ENCODE measurements around the gene HEATR5A.
"Not testable (repeated sequence)": the region's sequence is repeated elsewhere in the genome, so short reads cannot be mapped to it uniquely, and the experiment has no call there.

HEATR5A gene

DNA sequence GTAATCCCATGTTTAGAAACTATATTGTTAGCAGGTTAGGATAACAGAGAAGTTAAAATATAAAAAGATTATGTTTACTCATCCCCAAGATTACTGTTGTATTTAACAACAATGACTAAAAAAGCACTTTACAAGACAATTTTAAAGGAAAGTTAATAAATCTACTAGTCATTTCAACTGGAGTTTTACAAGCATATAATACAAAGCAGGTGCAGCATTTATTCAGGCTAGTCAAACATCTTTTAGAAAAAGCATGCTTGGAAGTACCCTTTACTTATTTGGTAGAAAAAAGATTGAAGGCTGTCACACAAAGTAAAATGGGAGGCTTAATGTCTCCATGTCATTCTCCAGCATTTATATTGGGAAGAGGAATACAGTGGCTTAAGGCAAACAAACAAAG lies 80.6 kb downstream of the HEATR5A start:
- DNase-seq (ENCODE audit: low read depth, low spot score): no peak
- H3K27ac ChIP-seq: no peak overlapping the region

DNA sequence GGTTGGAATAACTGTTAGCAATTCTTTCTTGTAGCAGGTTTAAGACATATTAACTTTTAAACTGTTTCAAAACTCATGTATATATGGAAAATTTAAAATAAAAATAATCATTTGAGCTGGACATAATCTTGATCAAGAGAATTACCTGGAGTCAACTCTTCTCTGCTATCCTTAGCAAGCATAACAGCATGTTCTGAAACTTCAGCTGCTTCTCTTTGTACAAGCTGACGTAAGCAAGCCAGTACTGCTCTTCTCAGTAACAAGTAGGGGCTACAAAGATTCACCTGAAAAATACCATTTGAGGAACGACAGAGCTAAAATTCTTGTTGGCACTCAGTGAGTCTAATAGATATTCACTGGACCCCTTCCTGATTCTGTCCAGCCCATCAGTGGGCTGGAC lies 83.0 kb downstream of the HEATR5A start:
- DNase-seq (ENCODE audit: low read depth, low spot score): no peak
- H3K27ac ChIP-seq: peak overlapping the region; percentile 51

DNA sequence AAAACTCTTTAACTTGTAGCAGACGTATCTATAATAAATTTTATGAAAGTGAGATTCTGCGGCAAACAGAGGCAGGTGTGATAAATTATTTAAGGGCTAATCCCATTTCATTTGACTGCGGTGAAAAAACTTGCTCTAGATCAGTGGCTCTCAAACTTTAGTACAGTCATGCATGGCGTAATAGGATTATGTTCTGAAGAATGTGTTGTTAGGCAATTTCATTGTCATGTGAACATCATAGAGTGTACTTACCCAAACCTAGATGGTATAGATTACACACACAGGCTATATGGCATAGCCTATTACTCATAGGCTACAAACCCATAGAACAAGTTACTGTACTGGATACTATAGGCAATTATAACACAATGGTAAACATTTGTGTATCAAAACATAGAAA lies 83.7 kb downstream of the HEATR5A start:
- H3K27ac ChIP-seq: peak overlapping the region; percentile 51
- DNase-seq (ENCODE audit: low read depth, low spot score): peak; percentile 79

DNA sequence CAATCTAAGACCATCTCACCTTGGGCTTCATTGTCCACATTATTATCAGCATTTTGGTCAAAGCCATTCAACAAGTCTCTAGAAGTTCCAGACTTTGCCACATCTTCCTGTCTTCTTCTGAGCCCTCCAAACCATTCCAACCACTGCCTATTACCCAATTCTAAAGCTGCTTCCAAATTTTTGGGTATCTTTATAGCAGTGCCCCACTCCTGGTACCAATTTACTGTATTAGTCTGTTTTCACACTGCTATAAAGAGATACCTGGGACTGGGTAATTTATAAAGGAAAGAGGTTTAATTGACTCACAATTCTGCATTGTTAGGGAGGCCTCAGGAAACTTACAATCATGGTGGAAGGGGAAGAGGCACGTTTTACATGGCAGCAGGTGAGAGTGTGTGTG lies 89.0 kb downstream of the HEATR5A start:
- H3K27ac ChIP-seq: not testable (repeated sequence)

DNA sequence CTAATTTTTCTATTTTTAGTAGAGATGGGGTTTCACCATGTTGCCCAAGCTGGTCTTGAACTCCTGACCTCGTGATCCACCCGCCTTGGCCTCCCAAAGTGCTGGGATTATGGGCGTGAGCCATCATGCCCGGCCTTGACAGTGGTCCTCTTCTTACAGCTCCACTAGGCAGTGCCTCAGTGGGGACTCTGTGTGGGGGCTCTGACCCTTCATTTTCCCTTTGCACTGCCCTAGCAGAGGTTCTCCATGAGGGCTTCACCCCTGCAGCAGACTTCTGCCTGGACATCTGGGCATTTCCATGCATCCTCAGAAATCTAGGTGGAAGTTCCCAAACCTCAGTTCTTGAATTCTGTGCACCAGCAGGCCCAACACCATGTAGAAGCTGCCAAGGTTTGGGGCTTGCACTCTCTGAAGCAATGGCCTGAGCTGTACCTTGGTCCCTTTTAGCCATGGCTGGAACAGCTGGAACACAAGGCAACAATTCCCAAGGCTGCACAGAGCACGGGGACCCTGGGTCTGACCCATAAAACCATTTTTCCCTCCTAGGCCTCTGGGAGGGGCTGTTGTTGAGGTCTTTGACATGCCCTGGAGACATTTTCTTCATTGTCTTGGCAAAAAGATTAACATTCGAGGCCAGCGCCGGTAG lies 90.4 kb downstream of the HEATR5A start:
- not testable (repeated sequence) for DNase-seq (ENCODE audit: low read depth, low spot score); H3K27ac ChIP-seq

More for the DNA sequence above, 89.0 kb downstream of the HEATR5A start:
- DNase-seq (ENCODE audit: low read depth, low spot score): not testable (repeated sequence)

DNA sequence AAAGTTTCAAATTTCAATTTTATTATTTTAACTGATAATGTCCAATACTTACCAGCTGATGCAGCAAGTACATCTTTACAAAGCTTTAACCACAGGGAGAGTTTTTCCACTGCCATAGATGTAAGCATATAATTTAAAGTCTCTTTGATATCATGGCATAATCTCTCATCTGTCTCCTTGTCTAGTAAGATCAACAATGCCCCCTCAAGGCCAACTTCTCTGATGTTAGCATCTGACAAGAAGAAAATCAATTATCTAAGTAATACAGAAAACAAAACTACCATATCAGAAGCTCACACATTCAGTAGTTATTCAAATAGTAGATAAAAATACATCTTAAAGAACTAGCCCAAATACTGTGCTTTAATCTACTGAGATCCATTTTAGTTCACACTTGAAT lies 94.2 kb downstream of the HEATR5A start:
- DNase-seq (ENCODE audit: low read depth, low spot score): no peak
- H3K27ac ChIP-seq: no peak overlapping the region

DNA sequence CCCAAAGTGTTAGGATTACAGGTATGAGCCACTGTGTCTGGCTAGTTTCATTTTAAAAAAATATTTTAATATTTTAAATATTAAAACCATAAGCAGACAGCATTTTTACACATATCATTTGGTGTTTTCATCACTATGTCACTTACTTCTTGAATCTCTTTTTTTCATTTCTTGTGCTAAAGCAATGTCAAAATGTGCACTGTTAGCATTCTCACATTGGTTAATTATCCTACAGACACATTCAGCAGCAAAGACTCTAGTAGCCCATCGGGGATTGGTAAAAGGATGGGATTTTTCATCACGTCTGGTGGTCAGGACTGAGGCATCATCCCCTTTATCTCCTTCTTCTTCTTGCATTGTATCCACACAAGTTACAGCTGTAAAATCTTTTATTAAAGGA lies 96.9 kb downstream of the HEATR5A start:
- DNase-seq (ENCODE audit: low read depth, low spot score): no peak
- H3K27ac ChIP-seq: no peak overlapping the region

DNA sequence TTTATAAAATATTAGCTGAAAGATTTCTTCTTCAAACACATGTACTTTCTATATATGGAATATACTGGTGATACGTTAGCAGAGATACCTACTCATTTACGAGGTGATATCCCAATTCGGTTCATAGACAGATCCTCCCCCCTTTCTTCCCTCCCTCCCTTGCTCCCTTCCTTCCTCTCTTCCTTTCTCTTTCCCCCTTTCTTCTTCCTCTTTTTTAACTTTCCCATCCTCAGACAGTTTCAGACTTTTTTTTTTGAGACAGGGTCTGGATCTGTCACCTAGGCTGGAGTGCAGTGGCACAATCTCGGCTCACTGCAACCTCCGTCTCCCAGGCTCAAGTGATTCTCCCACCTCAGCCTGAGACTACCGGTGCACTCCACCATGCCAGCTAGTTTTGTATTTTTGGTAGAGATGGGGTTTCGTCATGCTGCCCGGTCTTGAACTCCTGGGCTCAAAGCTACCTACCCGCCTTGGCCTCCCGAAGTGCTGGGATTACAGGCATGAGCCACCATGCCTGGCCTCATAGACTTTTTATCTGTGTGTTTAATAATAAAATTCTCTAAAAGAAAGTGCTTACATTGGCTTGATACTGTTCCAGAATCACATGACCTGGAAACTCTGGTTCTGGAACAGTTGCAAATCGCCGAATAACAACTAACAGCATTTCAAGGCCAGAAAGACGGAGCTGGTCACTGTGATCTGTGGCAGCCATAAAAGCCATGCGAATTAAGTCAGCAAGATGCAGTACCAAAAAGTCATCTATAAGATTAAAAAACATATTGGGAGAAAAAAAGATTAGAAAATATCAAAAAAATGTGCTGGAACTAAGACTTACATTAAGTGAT lies 99.2 kb downstream of the HEATR5A start:
- H3K27ac ChIP-seq: no peak overlapping the region
- no peak for DNase-seq (ENCODE audit: low read depth, low spot score)

DNA sequence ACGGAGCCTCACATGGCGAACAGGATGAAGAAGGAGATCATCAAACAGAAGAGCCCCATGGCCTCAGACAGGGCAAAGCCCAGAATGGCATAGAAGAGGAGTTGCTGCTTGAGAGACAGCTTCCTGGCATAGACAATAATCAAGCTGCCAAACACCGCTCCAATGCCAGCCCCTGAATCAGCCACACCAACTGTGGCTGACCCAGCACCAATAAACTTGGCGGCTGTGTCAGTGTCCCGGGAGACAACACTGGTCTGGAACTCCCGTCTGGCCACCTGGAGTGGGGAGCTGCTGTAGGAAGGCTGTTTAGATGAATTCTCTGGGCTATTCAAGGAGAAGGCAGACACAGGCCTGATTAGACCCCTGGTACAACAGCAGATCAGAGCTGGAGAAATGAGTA lies 100.1 kb downstream of the HEATR5A start:
- no peak for DNase-seq (ENCODE audit: low read depth, low spot score)
- H3K27ac ChIP-seq: no peak overlapping the region

DNA sequence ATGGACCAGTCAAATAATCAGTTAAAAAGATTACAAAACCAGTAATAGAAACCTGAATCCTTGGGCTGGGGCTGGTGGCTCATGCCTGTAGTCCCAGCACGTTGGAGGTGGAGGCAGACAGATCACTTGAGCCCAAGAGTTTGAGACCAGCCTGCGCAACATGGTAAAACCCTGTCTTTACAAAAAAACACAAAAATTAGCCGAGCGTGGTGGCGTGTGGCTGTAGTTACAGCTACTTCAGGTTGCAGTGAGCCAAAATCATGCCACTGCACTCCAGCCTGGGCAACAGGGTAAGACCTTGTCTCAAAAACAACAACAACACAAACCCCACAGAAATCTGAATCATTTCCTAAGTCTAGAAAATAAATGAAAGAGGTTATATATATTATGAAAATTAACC lies 100.6 kb downstream of the HEATR5A start:
- no peak for DNase-seq (ENCODE audit: low read depth, low spot score)
- H3K27ac ChIP-seq: no peak overlapping the region

DNA sequence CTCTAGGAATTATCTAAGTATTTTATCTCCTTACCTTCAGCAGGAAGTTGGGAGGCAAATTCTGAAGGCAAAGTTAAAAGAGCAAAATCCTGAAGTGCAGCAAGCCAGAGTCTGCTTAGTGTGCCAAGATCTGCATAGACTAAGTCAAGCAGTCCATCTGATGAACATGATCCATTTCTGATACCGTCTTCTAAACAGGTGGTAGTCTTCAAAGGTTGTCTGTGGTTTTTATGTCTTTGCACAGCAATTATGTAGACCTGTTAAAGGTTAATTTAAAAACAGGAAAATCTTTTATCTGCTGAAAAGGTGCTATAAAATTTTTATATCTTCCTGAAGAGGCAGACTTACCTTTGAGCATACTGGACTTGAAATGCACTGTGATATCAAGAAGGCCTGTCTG lies 107.4 kb downstream of the HEATR5A start:
- DNase-seq (ENCODE audit: low read depth, low spot score): no peak
- no peak overlapping the region for H3K27ac ChIP-seq

DNA sequence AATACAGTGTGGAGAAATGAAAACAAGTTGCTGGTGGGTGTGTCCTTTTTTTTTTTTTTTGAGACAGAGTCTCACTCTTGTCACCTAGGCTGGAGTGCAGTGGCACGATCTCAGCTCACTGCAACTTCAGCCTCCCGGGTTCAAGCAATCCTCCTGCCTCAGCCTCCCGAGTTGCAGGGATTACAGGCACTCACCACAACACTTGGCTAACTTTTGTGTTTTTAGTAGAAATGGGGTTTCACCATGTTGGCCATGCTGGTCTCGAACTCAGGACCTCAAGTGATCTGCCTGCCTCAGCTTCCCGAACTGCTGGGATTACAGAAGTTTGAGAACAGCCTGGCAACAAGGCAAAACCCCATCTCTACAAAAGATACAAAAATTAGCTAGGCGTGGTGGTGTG lies 108.0 kb downstream of the HEATR5A start:
- not testable (repeated sequence) for H3K27ac ChIP-seq; DNase-seq (ENCODE audit: low read depth, low spot score)

DNA sequence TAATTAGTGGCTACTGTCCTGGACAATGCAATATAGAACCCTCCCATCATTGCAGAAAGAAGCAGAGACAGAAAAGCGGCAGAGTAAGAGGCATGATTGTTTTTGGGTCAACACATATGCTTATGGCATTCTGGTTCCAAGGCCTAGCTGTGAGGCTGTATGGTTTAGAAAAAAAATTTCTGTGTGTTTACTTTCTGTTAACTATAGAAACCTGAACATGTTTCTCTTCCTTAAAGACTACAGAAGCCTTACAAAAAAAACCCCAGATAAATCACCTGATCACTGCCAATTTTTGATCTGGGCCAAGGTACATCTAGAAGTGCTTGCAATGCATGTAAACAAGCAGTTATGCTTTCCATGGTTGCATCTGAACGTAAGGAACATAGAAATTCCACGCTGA lies 112.7 kb downstream of the HEATR5A start:
- DNase-seq (ENCODE audit: low read depth, low spot score): no peak
- H3K27ac ChIP-seq: no peak overlapping the region

DNA sequence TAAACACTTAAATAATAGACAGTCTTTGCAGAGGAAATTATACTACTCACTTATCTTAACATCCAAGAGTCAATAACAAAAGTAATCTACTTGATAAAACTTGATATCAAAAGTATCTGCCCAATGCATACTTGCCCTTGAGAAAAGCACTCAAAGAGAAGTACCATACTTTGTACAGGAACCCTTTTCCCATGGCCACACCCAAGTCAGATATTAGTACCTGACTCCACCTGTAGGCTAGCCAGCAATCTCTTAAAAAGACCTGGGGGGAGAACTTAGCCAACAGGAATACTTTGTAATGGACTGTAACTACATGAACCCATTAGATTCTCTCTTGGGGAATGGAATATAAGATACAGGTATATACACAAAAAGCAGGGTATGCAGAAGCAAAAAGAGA lies 113.2 kb downstream of the HEATR5A start:
- H3K27ac ChIP-seq: no peak overlapping the region
- no peak for DNase-seq (ENCODE audit: low read depth, low spot score)

DNA sequence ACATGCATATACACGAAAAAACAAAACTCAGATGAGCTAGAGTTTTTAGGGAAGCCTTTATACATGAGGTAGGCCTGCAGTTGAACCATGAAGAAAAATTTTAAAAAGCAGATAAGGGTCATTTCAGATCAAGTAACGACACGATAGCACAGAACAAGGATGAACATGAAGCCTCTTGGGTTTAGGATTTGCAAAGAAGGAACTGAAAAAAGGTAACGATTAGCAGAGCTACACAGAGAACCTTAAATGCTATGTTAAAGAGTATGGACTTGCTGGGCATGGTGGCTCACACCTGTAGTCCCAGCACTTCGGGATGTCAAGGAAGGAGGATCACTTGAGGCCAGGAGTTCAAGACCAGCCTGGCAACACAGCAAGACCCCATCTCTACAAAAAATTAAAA lies 116.7 kb downstream of the HEATR5A start:
- DNase-seq (ENCODE audit: low read depth, low spot score): no peak
- no peak overlapping the region for H3K27ac ChIP-seq

DNA sequence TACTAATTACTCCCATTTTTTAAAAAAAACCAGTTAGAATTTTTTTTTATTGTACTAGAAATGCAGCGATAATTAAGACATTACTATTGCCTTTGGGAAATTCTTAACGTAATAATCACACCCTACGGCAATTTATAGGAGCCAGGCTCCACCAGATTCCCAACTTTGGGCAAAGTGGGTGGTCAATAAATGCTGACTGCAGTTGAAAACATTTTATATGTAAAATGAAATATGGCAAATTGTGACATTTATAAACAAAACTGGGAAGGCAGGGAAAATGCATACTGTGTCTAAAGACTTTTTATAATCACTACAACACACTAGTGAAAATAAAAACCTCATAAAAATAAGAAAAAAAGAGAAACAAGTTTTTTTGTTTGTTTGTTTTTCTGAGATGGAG lies 119.5 kb downstream of the HEATR5A start:
- DNase-seq (ENCODE audit: low read depth, low spot score): no peak
- no peak overlapping the region for H3K27ac ChIP-seq

DNA sequence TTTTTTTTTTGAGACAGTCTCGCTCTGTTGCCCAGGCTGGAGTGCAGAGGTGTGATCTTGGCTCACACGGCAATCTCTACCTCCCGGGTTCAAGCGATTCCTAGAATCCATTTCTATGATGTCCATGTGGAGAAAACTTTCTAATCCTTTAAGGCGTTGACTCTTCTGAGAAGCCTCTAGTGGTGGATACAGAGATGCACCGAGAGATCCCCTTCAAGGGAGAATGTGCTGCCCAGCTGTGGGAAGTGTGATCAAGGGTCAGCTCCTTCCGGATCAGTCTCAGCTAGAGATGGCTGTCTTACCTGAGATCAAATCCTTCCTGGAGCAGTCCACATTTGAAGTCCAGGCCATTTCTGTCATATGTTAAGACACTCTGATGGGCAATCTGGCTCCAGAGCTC lies 120.1 kb downstream of the HEATR5A start:
- H3K27ac ChIP-seq: no peak overlapping the region

DNA sequence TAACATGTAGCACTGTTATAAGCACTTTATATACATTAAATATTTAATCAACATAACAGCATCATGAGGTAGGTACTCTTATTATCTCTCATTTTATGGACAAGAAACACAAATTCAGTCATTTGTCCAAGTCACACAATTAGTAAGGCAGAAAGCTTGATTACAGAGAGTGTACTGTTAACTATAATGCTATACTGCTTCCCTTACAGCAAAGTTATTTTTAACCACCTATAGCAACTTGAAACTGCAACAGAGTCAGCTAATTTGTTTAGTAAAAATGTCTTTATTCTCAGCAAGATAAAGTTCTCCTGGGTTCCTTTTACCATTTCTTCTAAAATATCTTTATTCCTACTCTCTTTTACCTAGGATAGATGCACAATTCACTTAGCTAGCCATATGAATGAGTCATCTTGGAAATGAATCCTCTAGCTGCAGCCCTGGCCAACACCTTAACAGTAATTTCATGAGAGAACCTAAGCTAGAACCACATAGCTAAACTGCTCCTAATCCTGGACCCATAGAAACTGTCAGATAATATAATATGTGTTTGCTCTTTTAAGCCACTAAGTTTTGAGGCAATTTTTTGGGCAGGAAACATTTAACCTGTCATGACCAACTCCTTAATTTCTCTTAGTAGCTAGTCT lies 122.5 kb downstream of the HEATR5A start:
- no peak overlapping the region for H3K27ac ChIP-seq
- no peak for DNase-seq (ENCODE audit: low read depth, low spot score)

More for the DNA sequence above, 120.1 kb downstream of the HEATR5A start:
- no peak for DNase-seq (ENCODE audit: low read depth, low spot score)

DNA sequence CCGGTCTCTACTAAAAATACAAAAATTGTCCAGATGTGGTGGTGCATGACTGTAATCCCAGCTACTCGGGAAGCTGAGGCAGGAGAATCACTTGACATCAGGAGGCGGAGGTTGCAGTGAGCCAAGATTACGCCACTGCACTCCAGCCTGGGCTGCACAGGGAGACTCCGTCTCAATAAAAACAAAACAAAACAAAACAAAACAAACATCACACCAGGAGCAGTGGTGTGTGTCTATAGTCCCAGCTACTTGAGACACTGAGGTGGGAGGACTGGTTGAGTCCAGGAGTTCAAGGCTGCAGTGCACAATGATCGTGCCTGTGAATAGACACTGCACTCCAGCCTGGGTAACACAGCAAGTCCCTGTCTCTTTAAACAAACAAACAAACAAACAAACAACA lies 123.2 kb downstream of the HEATR5A start:
- no peak overlapping the region for H3K27ac ChIP-seq

DNA sequence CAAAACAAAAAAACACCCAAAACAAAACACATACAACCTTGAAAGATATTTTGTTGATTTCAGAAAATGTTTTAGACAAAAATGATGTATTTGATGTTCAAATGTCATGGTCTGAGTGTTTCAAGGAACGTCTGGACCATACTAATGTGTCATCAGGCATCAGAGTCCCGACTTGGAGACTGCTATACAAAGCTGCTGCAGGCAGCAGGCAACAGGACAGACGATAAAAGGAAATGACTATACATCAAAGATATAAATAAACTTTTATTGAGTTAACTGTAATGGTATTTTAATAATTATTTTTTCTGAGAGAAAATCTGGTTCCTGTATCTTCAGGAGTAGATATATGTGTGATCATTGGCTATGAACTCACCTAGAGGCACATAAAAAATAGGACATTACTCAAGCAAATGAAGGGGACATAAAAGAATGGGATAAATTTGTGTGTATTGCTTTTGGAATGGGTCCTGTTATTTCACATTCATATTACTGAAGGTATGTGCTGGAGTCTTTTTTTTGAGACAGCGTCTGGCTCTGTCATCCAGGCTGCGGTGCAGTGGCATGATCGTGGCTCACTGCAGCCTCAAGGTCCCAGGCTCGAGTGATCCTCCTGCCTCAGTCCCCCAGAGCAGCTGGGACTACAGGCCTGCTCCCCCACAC lies 125.5 kb downstream of the HEATR5A start:
- DNase-seq (ENCODE audit: low read depth, low spot score): no peak
- no peak overlapping the region for H3K27ac ChIP-seq

More for the DNA sequence above, 123.2 kb downstream of the HEATR5A start:
- DNase-seq (ENCODE audit: low read depth, low spot score): no peak

Data from epithelial cell of prostate (primary cell).